Stimulated activated CD4-positive, alpha-beta T cell treated with anti-CD3 and anti-CD28 coated beads, Interleukin-12 subunit alpha, Interleukin-12 subunit beta, amount 100 ng/mL, for 48 hours (primary cell): ENCODE data around the gene NUDT7.
A peak's percentile ranks its signal among the peaks of the same experiment; 100 is the strongest.

Experiments used
- DNase-seq, 3 donors: peaks; one replicate each; pipeline ENCODE4 v3.0.0-alpha.2; 2020; ENCODE audit warnings: low read depth in 2 of 3, low spot score in 1 of 3

NUDT7 gene

DNA sequence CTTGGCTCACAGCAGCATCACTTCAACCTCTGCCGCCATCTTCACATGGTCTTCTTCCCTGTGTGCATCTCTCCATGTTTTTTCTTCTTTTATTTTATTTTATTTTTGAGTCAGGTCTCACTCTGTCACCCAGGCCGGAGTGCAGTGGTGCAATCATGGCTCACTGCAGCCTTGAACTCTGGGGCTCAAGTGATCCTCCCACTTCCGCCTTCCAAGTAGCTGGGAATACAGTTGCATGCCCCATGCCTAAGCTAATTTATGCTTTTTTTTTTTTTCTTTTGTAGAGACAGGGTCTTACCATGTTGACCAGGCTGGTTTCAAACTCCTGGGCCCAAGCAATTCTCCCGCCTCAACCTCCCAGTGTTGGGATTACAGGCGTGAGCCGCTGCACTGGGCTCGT, 1.9 kb downstream of the NUDT7 start:
- DNase-seq = no peak

DNA sequence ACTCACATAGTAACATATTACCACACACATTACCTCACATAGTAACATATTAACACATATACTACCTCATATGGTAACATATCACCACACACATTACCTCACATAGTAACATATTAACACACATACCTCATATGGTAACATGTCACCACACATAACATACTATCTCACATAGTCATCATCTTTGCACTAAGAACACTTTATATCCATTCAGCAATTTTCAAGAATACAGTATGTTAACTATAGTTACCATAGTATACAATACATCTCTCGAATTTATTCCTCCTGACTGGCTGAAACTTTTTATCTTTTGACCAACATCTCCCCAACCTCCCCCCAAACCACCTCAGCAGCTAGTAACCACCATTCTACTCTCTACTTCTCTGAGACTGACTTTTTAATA, 7.6 kb downstream of the NUDT7 start:
- no peak for DNase-seq

DNA sequence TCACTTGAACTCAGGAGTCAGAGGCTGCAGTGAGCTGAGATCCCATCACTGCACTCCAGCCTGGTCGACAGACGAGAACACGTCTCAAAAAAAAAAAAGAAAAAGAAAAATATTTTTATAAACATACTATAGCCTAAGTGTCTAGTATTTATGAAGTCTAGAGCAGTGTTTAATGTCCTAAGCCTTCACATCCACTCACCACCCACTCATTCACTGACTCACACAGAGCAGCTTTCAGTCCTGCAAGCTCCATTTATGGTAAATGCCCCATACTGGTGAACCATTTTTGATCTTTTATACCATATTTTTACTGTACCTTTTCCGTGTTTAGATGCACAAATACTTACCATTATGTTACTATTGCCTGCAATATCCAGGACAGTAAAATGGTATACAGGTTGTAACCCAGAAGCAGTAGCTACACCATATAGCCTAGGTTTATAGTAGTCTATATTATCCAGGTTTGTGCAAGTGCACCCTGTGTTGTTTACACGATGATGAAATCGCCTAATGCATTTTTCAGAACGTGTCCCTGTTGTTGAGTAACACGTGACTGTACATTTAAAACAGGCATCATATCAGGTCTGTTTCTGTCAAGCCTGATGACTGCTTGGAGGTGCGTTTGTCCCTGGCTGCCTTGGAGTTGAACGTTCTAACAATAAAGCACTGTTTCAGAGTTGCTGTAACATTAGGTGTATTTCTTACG, 10.1 kb downstream of the NUDT7 start:
- DNase-seq = peak in 1 of 3 donors; percentile 19

DNA sequence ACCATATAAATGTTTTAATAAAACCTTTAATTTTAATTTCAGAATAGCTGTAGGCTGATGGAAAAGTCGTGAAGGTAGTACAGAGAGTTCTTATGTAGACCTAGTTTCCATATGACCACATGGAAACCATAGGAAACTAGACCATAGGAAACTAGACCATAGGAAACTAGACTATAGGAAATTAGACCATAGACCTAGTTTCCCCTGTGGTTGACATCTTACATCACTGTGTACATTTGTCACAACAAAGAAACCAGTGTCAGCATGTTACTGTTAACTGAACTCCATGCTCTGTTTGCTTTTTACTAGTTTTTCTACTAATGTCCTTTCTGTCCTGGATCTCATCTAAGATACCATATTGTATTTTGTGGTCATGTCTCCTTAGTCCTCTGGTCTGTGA, 14.6 kb downstream of the NUDT7 start:
- no peak for DNase-seq

- DNase-seq = no peak
Measured at GRCh38 chr16:77738706-77739558, 16.6 kb downstream of the NUDT7 start.

- no peak for DNase-seq
Measured at GRCh38 chr16:77739559-77739892, 17.2 kb downstream of the NUDT7 start.

DNA sequence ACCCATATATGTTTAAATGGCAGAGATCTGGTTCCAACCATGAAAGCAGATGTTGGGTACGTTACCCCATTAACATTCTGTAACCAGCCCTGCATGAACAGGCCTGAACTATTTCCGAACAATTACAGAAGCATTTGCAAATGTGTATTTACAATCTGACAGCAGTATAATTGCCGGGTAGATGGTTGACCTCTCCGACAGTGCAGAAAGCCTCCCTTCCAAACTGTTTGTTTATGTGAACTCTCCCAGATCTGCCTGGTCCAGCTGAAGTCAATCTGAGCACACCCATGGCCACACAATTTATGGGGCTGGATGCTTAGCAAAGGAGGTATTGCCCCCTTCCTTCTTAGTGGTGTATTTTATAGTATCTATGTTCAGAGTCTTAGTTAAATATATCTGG, 21.8 kb downstream of the NUDT7 start:
- DNase-seq = no peak

GRCh38 chr16:77745972-77746371, 23.7 kb downstream of the NUDT7 start:
- no peak for DNase-seq

- no peak for DNase-seq
Measured at GRCh38 chr16:77748421-77749005, 26.2 kb downstream of the NUDT7 start.

GRCh38 chr16:77749415-77749814, 27.1 kb downstream of the NUDT7 start:
- no peak for DNase-seq

- no peak for DNase-seq
Measured at GRCh38 chr16:77758046-77758445, 35.7 kb downstream of the NUDT7 start.

DNA sequence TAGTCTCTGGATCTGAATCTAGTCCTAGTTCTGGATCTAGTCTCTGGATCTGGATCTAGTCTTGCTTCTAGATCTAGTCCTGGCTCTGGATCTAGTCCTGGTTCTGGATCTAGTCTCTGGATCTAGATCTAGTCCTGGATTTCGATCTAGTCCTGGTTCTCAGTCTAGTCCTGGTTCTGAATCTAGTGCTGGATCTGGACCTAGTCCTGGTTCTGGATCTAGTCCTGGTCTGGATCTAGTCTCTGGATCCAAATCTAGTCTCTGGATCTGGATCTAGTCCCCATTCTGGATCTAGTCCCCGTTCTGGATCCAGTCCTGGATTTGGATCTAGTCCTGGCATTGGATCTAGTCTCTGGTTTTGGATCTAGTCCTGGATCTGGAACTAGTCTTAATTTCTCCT, 36.2 kb downstream of the NUDT7 start:
- no peak for DNase-seq

GRCh38 chr16:77759201-77759600, 36.9 kb downstream of the NUDT7 start:
- DNase-seq = no peak

GRCh38 chr16:77759821-77760220, 37.5 kb downstream of the NUDT7 start:
- DNase-seq = no peak

- no peak for DNase-seq
Measured at GRCh38 chr16:77760800-77761199, 38.5 kb downstream of the NUDT7 start.

GRCh38 chr16:77761204-77761603, 38.9 kb downstream of the NUDT7 start:
- no peak for DNase-seq

DNA sequence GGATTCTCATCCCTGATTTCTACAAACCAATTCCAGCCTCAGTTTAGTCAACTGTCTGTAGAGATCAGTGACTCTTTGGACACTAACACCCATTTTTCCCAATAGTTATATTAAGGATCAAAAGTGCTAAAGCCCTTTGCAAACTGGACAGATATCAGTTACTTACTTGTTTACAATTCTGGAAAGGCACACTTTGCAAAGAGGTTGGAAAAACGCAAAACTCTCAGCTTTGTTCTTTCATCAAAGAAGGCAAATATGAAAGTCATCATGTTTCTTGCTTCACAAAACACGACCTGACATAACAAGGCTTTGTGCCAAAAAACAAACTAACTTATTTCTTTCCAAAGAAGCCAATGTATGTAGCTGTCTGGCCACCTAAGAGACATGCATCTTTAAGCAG, 39.9 kb downstream of the NUDT7 start:
- DNase-seq = no peak

GRCh38 chr16:77763994-77764393, 41.7 kb downstream of the NUDT7 start:
- no peak for DNase-seq

DNA sequence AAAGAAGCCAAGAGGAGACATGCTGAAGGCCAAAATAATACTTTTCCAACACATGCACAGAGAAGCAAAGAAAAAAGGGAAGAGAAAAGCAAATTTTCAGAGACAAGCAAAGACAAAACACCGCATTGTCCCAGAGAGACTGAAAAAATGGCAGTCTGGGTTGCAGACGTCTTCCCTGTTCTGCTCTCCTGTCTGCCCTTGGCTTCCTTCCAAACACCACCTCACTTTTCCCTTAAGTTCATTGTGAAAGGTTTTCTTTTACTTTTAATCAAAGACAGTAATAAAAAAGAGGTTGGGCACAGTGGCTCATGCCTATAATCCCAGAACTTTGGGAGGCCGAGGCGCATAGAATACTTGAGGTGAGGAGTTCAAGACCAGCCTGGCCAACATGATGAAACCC, 44.9 kb downstream of the NUDT7 start:
- no peak for DNase-seq

DNA sequence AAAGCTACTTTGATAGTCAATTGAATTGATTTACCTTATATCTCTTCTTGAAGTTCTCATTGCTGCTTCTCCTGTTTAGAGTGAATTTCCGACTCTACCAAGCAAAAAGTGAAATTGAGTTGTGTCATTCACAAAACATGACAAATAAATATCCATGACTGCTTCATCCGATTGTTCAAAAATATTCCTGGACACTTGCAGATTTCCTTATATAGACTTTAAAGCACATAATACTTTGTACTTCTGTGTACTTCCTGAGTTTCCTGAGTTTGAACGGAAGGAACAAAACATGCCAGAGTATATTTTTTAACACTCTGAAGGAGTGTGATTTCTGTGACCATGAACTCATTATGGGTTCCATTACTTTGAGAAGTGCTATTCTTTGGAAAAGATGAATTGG, 45.5 kb downstream of the NUDT7 start:
- no peak for DNase-seq

DNA sequence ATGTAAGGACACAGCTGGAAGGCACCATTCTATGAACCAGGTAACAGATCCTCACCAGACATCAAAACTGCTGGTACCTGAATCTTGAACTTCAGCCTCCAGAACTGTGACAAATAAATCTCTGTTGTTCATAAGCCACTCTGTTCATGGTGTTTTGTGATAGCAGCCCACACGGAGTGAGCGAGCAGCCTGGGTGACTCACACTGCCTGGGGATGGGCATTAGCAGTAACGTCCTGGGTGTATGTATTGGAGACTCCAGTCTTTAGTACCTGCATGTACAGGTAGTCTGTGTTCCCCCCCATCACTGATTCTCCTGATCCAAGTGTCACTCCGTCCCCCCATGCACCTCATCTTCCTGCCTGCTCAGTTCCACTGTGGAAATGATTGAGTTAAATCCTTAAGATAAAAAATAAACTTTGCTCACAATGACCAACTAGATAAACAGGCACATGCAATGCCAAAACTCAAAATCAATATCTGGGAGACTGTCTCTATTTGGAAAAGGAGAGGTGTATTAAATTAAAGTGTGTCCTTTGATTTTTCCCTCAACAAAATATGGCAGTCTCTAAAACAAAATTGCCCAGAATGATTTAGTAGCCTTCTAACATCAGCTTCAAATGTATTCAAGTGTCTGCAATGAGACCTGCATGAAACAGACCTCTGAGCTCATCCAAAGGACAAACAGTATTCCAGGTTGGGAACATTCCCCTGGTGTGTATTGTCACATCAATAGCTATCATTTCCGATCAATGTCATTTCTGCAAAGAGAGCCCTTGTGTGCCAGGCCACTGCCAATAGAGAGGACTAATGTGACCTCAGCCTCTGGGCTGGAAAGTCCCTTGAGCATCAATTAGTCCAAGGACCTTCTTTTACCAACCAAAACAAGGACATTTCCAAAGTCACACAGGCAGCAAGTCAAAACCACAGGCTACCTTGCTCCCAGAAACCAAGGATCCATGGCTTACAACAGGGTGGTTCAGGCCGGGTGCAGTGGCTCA, 53.9 kb downstream of the NUDT7 start:
- no peak for DNase-seq
